HG03457 (cell line): ENCODE data around the gene UBE2M.

Experiments
- ATAC-seq: cut with Tn5 transposase; IDR thresholded peaks from one replicate; pipeline ENCODE4 v1.9.1; 2021; ENCODE audit warnings: moderate number of reproducible peaks; ENCODE audit not compliant: unreplicated experiment

The UBE2M gene

GRCh38 chr19:58555920-58556621 is 2.3 kb downstream of the UBE2M start:
- no peak for ATAC-seq

DNA sequence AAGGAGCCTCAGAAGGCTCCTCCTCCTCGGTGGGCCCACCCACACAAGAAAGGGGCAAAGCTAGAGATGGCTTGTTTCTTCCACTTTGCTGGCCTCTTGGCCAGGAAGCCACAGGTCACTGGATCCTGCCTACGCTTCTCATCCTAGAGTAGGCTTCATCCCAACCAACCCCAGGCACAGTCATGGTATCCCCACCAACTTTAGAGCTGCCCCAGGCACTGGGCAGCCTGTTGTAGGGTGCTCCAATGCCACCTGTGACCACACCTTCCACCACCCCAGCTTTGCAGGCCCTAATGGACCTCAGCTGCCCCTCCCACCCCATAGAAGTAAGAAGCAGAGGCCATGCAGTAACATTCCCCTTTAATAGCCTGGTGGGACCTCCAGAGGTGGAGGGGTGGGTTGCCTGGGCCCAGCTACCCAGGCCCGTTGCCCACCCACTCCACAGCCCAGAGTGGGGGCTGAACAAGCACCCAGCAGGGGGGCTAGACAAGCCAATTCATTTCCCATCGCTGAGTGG is 3.0 kb downstream of the UBE2M start:
- no peak for ATAC-seq

GRCh38 chr19:58554494-58555368 is 3.7 kb downstream of the UBE2M start, which contains the start of gene CHMP2A:
Gene CHMP2A (minus strand): TSS chr19:58555105. CDS start chr19:58554212, 893 bp downstream.
- no peak for ATAC-seq

DNA sequence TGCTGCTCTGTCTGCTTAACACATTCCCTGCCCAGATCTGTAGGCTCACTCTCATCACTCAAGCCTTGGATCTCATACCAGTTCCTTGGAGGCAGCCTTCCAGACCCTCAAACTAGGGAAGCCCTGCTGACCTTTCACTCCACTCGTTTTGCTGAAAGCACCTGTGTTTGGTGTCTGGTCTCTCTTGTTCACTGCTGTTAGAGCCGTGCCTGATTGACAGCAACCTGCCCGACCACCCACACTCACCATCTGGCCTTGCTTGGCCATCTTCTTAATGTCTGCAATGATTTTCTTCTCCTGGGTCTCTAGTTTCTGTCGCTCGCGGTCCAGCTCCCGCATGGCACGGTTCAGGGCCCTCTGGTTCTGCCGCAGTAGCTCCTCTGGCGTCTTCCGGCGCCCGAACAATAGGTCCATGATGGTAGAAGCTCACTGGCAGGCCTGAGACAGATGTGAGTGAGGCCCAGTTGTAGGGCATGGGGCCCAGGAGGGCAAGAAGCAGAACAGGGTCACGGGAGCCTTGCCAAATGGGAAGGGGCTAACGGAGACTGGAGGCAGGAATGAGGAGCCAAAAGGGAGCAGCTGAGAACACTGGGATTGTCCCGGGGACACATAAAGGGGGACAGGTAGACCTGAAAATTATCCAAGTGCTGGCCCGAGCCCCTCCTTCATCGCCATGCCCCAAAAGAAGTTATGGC is 4.5 kb downstream of the UBE2M start:
- ATAC-seq = no peak

GRCh38 chr19:58552655-58553054 is 5.8 kb downstream of the UBE2M start:
- ATAC-seq = no peak

GRCh38 chr19:58551577-58552471 is 6.6 kb downstream of the UBE2M start:
- ATAC-seq = no peak

DNA sequence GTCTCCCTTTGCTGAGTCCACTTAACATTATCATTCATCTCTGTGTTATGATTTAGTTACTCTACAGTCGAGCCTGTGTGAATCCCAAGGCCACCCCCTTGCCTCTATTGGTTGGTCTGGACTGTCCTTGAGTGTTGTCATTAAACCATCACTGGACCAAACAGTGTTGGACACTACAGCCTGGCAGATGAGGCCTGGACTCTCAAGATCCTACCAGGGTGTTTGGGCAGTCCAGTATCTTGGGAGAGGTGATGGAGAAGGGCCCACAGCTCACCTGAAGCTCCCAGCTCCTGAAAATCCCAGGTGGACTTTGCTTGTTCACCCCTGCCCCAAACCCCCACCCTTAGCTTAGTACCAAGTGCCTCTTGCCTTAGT is 7.3 kb downstream of the UBE2M start:
- no peak for ATAC-seq

DNA sequence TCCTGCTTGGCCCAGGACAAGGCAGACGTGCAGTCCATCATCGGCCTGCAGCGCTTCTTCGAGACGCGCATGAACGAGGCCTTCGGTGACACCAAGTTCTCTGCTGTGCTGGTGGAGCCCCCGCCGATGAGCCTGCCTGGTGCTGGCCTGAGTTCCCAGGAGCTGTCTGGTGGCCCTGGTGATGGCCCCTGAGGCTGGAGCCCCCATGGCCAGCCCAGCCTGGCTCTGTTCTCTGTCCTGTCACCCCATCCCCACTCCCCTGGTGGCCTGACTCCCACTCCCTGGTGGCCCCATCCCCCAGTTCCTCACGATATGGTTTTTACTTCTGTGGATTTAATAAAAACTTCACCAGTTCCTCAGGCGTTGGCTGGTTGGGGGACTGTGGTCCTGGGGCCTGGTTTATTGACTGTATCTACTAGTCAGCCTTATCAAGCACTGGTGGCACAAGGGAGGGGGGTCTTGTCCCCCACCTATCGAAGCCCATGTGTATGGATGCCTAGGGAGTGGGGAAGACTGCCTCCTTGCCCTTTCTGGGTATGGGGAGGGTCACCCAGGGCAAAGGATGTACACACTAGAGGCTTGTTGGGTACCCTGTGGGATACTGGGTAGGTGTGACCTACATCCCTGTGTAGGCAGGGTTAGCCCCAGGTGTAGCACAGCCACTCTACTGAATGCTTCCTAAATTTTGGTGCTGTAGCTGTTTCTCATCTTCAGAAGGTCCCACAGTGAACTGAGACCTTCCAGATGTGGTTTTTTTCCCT is 7.9 kb downstream of the UBE2M start:
- ATAC-seq = no peak

- no peak for ATAC-seq
Measured at GRCh38 chr19:58549664-58550361, 8.6 kb downstream of the UBE2M start.

- no peak for ATAC-seq
Measured at GRCh38 chr19:58548859-58549663, 9.3 kb downstream of the UBE2M start.

DNA sequence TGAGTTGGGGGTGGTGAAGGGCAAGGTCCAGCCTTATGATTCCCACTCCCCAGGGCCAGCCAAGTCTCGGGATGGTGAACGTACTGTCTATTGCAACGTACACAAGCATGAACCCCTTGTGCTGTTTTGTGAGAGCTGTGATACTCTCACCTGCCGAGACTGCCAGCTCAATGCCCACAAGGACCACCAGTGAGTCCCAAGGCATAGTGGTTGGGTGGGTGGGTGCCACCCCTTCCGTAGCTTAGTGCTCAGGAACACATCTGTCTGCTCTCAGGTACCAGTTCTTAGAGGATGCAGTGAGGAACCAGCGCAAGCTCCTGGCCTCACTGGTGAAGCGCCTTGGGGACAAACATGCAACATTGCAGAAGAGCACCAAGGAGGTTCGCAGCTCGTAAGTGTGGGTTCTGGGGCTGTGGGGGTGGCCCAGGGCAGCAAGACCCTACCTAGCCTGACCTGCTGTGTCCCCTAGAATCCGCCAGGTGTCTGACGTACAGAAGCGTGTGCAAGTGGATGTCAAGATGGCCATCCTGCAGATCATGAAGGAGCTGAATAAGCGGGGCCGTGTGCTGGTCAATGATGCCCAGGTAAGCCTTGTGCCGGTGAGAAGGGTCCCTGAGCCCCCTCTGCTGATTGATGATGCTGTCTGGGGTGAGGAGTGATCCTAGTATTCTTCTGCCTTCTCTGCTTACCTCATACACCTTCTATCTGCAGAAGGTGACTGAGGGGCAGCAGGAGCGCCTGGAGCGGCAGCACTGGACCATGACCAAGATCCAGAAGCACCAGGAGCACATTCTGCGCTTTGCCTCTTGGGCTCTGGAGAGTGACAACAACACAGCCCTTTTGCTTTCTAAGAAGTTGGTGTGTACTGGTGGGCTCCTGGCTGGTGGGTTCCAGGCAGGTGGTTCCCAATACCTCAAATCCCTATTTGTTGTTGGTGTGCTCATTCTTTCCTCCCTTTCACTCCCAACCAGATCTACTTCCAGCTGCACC is 10.8 kb downstream of the UBE2M start:
- no peak for ATAC-seq

GRCh38 chr19:58546019-58546530 is 12.3 kb downstream of the UBE2M start:
- no peak for ATAC-seq

DNA sequence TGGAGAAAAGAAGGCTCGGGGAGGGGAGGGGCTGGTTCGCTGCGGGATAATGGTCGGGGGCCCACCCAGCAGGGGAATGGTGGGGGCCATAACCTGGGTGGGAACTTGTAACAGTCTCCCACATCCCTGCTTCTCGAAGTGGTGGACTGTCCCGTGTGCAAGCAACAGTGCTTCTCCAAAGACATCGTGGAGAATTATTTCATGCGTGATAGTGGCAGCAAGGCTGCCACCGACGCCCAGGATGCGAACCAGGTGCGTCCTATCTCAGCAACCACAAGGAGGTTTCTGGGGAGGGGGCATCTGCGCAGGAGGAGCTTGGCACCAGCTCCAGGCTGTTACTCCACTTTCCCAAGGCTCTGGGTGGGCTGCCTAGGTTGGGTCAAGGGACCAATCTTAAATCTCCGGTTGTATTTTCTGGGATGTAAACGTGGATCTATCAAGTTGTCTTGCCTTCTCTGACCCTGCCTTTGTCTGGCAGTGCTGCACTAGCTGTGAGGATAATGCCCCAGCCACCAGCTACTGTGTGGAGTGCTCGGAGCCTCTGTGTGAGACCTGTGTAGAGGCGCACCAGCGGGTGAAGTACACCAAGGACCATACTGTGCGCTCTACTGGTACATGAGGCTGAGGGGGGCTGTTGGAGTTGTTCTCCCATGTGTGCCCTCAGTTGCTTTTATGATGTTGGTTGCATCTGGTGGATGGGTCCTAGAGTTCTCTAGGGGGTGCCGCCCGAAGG is 13.0 kb downstream of the UBE2M start:
- ATAC-seq = no peak

- peak; percentile 19 for ATAC-seq
Measured at GRCh38 chr19:58544591-58545285, 13.7 kb downstream of the UBE2M start.

GRCh38 chr19:58543826-58544590 is 14.4 kb downstream of the UBE2M start, which contains the start of gene TRIM28:
Gene TRIM28 (plus strand): TSS chr19:58544064. CDS start chr19:58544758, 694 bp downstream.
- peak; percentile 67 for ATAC-seq
